GM18870 (cell line): Measurements from ENCODE around the gene USP17L5.
"Not testable (repeated sequence)": the region's sequence is repeated elsewhere in the genome, so short reads cannot be mapped to it uniquely, and the experiment has no call there.

ENCODE experiments used
- ATAC-seq: cut with Tn5 transposase; IDR thresholded peaks from one replicate; pipeline ENCODE4 v1.9.1; 2021; ENCODE audit warnings: moderate library complexity; ENCODE audit not compliant: unreplicated experiment

USP17L5 gene, protein sequence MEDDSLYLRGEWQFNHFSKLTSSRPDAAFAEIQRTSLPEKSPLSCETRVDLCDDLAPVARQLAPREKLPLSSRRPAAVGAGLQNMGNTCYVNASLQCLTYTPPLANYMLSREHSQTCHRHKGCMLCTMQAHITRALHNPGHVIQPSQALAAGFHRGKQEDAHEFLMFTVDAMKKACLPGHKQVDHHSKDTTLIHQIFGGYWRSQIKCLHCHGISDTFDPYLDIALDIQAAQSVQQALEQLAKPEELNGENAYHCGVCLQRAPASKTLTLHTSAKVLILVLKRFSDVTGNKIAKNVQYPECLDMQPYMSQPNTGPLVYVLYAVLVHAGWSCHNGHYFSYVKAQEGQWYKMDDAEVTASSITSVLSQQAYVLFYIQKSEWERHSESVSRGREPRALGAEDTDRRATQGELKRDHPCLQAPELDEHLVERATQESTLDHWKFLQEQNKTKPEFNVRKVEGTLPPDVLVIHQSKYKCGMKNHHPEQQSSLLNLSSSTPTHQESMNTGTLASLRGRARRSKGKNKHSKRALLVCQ

DNA sequence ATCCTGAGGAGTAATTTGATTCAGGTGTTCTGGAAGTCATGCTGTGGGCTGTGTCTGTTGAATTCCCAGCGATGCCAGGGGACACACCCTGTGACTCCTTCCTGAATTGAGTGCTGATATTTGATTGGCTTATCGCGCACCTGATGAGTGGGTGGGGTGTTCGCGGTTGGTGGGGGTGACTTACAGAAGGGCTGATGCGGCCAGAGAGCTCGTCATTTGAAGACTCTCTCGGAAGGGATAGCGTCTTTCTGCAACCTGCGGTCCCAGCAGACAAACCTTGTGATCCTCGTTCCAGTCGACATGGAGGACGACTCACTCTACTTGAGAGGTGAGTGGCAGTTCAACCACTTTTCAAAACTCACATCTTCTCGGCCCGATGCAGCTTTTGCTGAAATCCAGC lies at the start of gene USP17L5:
TSS of gene USP17L5 (plus strand) at position 301 of the 400 bp plus-strand sequence. CDS start at position 301, 0 bp downstream.
- not testable (repeated sequence) for ATAC-seq

DNA sequence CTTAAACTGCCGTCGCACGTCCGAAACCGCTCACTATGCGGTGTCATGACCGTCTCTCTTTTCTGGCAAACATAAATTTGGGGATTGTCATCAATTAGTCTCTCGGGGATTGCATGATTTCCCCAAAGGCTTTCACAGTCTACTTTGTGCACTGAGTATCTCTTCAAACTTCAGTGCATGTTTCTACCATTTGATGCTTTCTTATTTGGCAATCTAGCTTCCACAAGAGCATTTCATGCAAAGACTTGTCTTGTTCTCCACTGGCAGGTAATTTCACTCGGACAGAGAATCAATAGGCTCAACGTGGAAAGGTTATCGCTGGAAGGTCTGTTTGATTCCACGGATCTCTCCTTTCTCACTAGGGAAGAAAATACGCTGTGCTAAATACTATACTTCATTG lies 15.0 kb upstream of the USP17L5 start:
- ATAC-seq, result not testable (repeated sequence)

DNA sequence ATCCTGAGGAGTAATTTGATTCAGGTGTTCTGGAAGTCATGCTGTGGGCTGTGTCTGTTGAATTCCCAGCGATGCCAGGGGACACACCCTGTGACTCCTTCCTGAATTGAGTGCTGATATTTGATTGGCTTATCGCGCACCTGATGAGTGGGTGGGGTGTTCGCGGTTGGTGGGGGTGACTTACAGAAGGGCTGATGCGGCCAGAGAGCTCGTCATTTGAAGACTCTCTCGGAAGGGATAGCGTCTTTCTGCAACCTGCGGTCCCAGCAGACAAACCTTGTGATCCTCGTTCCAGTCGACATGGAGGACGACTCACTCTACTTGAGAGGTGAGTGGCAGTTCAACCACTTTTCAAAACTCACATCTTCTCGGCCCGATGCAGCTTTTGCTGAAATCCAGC lies 14.3 kb upstream of the USP17L5 start, which contains the start of gene USP17L24:
TSS of gene USP17L24 (plus strand) at position 301 of the 400 bp plus-strand sequence. CDS start at position 301, 0 bp downstream.
- ATAC-seq, result not testable (repeated sequence)

DNA sequence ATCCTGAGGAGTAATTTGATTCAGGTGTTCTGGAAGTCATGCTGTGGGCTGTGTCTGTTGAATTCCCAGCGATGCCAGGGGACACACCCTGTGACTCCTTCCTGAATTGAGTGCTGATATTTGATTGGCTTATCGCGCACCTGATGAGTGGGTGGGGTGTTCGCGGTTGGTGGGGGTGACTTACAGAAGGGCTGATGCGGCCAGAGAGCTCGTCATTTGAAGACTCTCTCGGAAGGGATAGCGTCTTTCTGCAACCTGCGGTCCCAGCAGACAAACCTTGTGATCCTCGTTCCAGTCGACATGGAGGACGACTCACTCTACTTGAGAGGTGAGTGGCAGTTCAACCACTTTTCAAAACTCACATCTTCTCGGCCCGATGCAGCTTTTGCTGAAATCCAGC lies 9.6 kb upstream of the USP17L5 start, which contains the start of gene USP17L25:
TSS of gene USP17L25 (plus strand) at position 301 of the 400 bp plus-strand sequence. CDS start at position 301, 0 bp downstream.
- not testable (repeated sequence) for ATAC-seq

DNA sequence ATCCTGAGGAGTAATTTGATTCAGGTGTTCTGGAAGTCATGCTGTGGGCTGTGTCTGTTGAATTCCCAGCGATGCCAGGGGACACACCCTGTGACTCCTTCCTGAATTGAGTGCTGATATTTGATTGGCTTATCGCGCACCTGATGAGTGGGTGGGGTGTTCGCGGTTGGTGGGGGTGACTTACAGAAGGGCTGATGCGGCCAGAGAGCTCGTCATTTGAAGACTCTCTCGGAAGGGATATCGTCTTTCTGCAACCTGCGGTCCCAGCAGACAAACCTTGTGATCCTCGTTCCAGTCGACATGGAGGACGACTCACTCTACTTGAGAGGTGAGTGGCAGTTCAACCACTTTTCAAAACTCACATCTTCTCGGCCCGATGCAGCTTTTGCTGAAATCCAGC lies 4.8 kb upstream of the USP17L5 start, which contains the start of gene USP17L26:
TSS of gene USP17L26 (plus strand) at position 301 of the 400 bp plus-strand sequence. CDS start at position 301, 0 bp downstream.
- not testable (repeated sequence) for ATAC-seq

DNA sequence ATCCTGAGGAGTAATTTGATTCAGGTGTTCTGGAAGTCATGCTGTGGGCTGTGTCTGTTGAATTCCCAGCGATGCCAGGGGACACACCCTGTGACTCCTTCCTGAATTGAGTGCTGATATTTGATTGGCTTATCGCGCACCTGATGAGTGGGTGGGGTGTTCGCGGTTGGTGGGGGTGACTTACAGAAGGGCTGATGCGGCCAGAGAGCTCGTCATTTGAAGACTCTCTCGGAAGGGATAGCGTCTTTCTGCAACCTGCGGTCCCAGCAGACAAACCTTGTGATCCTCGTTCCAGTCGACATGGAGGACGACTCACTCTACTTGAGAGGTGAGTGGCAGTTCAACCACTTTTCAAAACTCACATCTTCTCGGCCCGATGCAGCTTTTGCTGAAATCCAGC lies 4.6 kb downstream of the USP17L5 start, which contains the start of gene USP17L27:
TSS of gene USP17L27 (plus strand) at position 301 of the 400 bp plus-strand sequence. CDS start at position 301, 0 bp downstream.
- ATAC-seq, result not testable (repeated sequence)

DNA sequence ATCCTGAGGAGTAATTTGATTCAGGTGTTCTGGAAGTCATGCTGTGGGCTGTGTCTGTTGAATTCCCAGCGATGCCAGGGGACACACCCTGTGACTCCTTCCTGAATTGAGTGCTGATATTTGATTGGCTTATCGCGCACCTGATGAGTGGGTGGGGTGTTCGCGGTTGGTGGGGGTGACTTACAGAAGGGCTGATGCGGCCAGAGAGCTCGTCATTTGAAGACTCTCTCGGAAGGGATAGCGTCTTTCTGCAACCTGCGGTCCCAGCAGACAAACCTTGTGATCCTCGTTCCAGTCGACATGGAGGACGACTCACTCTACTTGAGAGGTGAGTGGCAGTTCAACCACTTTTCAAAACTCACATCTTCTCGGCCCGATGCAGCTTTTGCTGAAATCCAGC lies 9.4 kb downstream of the USP17L5 start, which contains the start of gene USP17L28:
TSS of gene USP17L28 (plus strand) at position 301 of the 400 bp plus-strand sequence. CDS start at position 301, 0 bp downstream.
- not testable (repeated sequence) for ATAC-seq

DNA sequence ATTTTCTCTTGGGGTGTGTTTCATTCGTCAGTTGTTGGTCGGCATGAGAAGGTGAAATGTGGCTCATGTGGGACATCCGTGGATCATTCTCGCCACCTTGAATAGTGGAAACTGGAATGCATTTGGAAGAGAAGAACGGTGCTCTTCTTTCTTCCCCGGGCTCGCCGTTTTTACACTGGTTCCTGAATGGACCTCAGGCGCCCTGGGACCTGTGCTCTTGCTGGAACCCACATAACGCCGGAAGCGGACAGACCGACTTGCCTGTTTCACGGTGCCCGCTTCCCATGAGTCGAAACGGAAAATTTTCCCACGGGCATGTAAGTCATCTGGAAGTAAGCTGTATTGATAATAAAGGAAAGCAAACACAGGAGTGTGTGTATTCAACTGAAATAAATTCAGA lies 11.7 kb downstream of the USP17L5 start:
- ATAC-seq, result not testable (repeated sequence)

DNA sequence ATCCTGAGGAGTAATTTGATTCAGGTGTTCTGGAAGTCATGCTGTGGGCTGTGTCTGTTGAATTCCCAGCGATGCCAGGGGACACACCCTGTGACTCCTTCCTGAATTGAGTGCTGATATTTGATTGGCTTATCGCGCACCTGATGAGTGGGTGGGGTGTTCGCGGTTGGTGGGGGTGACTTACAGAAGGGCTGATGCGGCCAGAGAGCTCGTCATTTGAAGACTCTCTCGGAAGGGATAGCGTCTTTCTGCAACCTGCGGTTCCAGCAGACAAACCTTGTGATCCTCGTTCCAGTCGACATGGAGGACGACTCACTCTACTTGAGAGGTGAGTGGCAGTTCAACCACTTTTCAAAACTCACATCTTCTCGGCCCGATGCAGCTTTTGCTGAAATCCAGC lies 14.1 kb downstream of the USP17L5 start, which contains the start of gene USP17L29:
TSS of gene USP17L29 (plus strand) at position 301 of the 400 bp plus-strand sequence. CDS start at position 301, 0 bp downstream.
- ATAC-seq, result not testable (repeated sequence)

DNA sequence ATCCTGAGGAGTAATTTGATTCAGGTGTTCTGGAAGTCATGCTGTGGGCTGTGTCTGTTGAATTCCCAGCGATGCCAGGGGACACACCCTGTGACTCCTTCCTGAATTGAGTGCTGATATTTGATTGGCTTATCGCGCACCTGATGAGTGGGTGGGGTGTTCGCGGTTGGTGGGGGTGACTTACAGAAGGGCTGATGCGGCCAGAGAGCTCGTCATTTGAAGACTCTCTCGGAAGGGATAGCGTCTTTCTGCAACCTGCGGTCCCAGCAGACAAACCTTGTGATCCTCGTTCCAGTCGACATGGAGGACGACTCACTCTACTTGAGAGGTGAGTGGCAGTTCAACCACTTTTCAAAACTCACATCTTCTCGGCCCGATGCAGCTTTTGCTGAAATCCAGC lies 23.6 kb downstream of the USP17L5 start, which contains the start of gene USP17L30:
TSS of gene USP17L30 (plus strand) at position 301 of the 400 bp plus-strand sequence. CDS start at position 301, 0 bp downstream.
- not testable (repeated sequence) for ATAC-seq

DNA sequence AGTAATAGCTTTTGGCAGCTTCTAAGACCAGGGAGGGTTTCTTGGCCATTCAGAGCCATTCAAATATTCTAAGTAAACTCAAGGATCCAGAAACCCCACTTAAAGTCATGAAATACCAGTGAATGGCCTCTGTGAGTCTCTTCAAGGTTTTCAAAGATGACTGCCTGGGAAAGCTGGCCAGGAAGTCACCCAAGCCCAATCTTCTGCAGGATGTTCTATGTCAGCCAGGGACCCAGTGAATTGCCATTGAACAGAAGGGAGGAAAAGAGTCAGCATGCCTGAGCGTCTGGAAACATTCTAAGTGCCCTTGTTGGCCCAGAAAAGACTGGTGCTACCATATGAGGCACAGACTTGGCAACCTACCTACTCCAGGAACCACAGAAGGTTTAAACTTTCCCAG lies 40.7 kb downstream of the USP17L5 start:
- ATAC-seq, result not testable (repeated sequence)

DNA sequence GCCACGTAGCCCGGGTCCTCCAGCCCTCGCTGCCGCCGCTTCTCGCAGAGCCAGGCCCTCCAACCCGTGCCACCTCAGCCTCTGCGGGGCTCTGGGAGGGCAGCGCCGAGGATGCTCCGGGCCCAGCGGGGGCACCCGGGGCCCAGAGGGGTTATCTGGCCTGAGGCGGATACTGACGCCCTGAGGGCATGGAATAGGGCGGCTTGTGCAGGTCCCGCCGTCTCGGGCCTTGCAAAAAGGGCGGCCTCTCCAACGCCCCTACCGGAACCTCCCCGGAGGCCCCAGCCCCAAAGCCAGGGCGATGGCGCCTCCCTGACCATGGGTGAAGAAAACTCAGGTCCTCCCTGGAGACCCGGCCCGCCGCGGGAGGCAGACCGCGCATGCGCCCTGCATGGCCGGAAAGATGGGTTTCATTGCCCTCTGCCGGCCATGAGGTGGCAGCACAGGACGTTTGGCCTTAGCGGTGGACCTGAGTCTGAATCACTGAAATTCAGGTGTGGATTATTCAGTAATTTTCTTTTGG lies 41.9 kb downstream of the USP17L5 start:
- not testable (repeated sequence) for ATAC-seq

DNA sequence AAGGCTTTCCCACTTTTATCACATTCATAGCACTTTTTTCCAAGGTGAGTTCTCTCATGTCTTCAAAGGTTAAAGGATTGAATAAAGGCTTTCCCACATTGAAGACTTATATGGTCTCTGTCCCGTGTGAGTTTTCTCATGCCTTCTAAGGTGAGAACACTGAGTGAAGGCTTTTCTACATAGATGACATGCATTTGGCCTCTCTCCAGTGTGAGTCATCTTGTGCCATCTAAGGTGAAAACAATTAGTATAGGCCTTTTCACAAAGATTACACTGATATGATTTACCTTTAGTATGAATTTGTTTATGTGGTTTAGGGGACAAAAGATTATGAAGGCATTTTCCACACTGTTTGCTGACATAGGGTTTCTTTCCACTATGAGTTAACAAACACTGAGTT lies 44.9 kb downstream of the USP17L5 start:
- no peak for ATAC-seq

DNA sequence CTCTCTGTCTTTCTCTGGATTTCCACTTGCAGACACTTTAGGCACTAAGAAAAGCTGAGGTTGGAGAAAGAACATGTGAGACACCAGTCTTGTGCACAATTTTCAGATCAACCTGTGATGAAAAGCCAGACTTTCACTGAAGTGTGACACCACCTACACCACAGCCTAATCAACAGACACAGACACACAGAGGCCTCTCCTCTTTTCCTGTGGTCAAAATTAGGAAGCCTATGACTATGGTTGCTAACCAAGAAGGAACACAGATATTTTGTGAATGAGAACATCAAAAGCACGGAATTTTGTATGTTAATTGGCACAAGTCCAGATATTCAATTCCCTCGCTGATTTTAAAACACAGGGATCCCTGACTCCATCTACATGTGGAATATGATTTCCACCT lies 49.8 kb downstream of the USP17L5 start:
- ATAC-seq, result not testable (repeated sequence)
